Body of pancreas (tissue), 4 donors: ENCODE results near the gene SIK2.

Experiments used
- POLR2A ChIP-seq, 3 donors: fragments of 450-650 bp; IDR thresholded peaks; one replicate each; pipeline ENCODE4 v1.6.1; 2016; ENCODE audit warnings: antibody characterized with exemption in 3 of 3, mild to moderate bottlenecking in 2 of 3
- TF ChIP-seq, protein P1 (sequence below), 7 experiments: fragments of 450-650 bp in 4 of 7; fragments of 200-600 bp in 3 of 7; sonication (generic) in 3 of 7; IDR thresholded peaks; one replicate each; pipeline ENCODE4 v1.5.1; 2016 to 2019; ENCODE audit warnings: antibody characterized with exemption in 7 of 7

DNA sequence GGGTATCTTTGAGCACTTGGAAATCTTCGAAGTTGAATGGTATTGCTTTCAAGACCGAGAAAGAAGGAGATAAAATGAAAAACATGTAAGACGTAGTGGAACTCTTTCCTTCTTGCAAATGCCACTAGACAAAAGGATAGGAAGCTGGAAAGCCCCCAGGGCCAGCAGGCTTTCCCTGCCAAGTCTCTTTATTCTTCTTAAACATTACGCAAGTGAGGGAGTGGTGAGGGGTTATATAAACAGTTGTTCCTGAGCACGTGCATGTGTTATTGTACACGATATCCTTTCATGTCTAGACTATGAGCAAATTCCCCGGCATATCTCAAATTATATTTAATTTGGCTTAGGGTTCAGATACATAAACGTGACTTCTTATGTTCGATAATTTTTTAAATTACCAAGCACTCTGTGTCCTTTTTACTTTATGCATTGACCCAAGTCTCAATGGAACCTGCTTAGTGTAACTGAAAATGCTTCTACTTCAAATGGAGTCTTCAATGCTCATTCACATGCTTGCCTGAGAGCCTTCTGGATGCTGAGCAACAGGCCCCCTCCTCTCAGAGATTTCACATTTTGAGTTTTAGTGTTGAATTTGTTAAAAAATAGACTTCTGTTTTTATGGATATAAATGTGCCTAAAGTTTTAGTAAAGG, 104.9 kb downstream of the SIK2 start:
- TF ChIP-seq, protein P1, sequence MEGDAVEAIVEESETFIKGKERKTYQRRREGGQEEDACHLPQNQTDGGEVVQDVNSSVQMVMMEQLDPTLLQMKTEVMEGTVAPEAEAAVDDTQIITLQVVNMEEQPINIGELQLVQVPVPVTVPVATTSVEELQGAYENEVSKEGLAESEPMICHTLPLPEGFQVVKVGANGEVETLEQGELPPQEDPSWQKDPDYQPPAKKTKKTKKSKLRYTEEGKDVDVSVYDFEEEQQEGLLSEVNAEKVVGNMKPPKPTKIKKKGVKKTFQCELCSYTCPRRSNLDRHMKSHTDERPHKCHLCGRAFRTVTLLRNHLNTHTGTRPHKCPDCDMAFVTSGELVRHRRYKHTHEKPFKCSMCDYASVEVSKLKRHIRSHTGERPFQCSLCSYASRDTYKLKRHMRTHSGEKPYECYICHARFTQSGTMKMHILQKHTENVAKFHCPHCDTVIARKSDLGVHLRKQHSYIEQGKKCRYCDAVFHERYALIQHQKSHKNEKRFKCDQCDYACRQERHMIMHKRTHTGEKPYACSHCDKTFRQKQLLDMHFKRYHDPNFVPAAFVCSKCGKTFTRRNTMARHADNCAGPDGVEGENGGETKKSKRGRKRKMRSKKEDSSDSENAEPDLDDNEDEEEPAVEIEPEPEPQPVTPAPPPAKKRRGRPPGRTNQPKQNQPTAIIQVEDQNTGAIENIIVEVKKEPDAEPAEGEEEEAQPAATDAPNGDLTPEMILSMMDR (IDR thresholded peaks at IDR 0.05): no peak
- TF ChIP-seq POLR2A (IDR thresholded peaks at IDR 0.05): no peak
